Neutrophil (primary cell): ENCODE data around the gene ANKFY1.

Experiments
- H3K27ac ChIP-seq: fragments of 200-600 bp; sonication (generic); 2 replicates; pipeline ENCODE4 v1.5.1; 2016; ENCODE audit warnings: mild to moderate bottlenecking, moderate library complexity
- H3K27me3 ChIP-seq: fragments of 200-600 bp; sonication (generic); 2 replicates; pipeline ENCODE4 v1.6.0; 2016; ENCODE audit warnings: mild to moderate bottlenecking
- H3K36me3 ChIP-seq: fragments of 200-600 bp; sonication (generic); 2 replicates; pipeline ENCODE4 v1.5.1; 2017
- H3K4me1 ChIP-seq, 2 experiments: fragments of 200-600 bp in 1 of 2; sonication (generic) in 1 of 2; 1 replicate in 1 of 2; 2 replicates in 1 of 2; pipeline versions ENCODE4 v1.5.1 to v1.6.1; 2013 to 2016; ENCODE audit warnings: low read depth in 1 of 2, low read length in 1 of 2, mild to moderate bottlenecking in 1 of 2, moderate library complexity in 1 of 2; ENCODE audit not compliant: control insufficient read depth in 1 of 2, insufficient read depth in 1 of 2
- H3K4me3 ChIP-seq, 2 experiments: fragments of 200-600 bp in 1 of 2; sonication (generic) in 1 of 2; 1 replicate in 1 of 2; 2 replicates in 1 of 2; pipeline ENCODE4 v1.5.1; 2013 to 2016; ENCODE audit warnings: low read depth in 1 of 2, low read length in 1 of 2, mild to moderate bottlenecking in 1 of 2, moderate library complexity in 1 of 2
- H3K9me3 ChIP-seq: fragments of 200-600 bp; sonication (generic); 2 replicates; pipeline ENCODE4 v1.5.1; 2016
- TF ChIP-seq, protein P1 (sequence below): fragments of 200-600 bp; sonication (generic); IDR thresholded peaks from 2 replicates; pipeline ENCODE4 v1.5.1; 2016; ENCODE audit warnings: antibody characterized with exemption

Gene ANKFY1

DNA sequence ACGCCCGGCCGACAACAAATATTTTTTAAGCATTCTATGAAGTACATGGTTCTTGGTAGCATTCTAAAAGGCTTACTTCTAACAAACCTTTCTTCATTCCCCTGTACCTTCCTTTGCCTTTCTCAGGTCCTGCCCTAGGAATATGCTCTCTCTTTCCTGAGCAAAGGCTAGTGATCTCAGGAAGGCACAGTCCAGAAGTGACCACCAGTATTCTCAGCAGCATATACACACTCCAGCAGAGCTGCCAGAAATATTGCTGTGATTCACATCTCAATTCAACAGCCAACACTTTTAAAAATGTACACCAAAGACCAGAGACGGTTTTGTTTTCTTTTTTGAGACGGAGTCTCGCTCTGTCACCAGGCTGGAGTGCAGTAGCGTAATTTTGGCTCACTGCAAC lies 41.4 kb upstream of the ANKFY1 start:
- no peak overlapping the region for H3K27ac ChIP-seq
- no peaks in the 10 kb centered on the region for H3K27me3 ChIP-seq
- no peaks in the 10 kb centered on the region for H3K4me1 ChIP-seq
- H3K9me3 ChIP-seq = no peaks in the 10 kb centered on the region
- H3K36me3 ChIP-seq = peaks cover 40% of the 10 kb centered on the region
- TF ChIP-seq, protein P1, sequence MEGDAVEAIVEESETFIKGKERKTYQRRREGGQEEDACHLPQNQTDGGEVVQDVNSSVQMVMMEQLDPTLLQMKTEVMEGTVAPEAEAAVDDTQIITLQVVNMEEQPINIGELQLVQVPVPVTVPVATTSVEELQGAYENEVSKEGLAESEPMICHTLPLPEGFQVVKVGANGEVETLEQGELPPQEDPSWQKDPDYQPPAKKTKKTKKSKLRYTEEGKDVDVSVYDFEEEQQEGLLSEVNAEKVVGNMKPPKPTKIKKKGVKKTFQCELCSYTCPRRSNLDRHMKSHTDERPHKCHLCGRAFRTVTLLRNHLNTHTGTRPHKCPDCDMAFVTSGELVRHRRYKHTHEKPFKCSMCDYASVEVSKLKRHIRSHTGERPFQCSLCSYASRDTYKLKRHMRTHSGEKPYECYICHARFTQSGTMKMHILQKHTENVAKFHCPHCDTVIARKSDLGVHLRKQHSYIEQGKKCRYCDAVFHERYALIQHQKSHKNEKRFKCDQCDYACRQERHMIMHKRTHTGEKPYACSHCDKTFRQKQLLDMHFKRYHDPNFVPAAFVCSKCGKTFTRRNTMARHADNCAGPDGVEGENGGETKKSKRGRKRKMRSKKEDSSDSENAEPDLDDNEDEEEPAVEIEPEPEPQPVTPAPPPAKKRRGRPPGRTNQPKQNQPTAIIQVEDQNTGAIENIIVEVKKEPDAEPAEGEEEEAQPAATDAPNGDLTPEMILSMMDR = no peak
- no peak overlapping the region for H3K4me3 ChIP-seq

DNA sequence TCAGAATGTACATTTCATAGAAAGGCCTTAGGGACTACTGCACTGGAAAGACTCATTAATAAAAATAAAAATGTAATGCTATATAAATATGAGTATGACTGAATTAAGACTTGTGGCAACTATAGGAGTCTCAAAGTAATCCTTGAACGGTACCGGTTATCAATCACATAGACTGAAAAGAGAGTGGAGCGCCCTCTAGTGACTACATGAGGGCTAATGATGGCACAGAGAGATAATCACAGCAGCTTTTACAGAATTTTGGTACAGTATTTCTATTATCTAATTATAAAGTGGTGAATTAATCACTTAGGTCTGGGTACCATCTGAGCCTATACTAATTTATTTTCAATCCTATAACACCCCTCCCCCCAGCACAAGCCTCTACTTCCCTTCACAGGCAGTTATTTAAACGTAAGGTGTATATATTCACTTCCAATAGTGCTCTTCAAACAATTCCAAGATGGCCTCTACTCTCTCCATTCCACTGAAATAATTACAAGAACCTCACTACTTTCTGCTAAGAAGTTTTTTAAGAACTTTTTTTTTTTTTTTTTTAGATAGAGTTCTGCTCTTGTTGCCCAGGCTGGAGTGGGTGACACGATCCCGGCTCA lies 40.7 kb upstream of the ANKFY1 start:
- Histone ChIP-seq H3K36me3 (peaks cover 40% of the 10 kb centered on the region), H3K27me3 (no peaks in the 10 kb centered on the region), H3K4me3 (no peak overlapping the region), H3K27ac (no peak overlapping the region), H3K9me3 (no peaks in the 10 kb centered on the region), H3K4me1 (no peaks in the 10 kb centered on the region)
- TF ChIP-seq, protein P1 = peak; percentile 65

DNA sequence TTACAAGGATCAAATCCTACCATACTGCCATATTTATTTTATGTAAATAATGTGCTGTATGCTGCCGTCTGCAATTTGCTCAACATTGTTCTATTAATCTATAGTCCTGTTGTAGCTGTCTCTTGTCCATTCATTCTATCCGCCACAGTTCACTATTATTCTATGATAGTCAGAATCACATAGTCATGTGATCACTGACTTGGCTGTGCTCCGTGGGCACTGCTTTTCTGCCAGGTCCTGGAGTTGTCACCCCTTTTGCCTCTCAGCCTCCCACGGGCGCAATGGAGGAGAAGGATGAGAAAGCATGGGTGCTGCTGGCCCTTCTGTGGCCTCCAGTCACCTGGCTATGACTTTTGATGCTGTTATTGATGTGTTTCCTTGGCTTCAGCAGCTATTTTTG lies 37.3 kb upstream of the ANKFY1 start:
- Histone ChIP-seq H3K27ac (no peak overlapping the region), H3K4me1 (no peaks in the 10 kb centered on the region), H3K4me3 (no peak overlapping the region), H3K9me3 (no peaks in the 10 kb centered on the region), H3K27me3 (no peaks in the 10 kb centered on the region), H3K36me3 (peaks cover 34% of the 10 kb centered on the region)
- TF ChIP-seq, protein P1 = no peak

DNA sequence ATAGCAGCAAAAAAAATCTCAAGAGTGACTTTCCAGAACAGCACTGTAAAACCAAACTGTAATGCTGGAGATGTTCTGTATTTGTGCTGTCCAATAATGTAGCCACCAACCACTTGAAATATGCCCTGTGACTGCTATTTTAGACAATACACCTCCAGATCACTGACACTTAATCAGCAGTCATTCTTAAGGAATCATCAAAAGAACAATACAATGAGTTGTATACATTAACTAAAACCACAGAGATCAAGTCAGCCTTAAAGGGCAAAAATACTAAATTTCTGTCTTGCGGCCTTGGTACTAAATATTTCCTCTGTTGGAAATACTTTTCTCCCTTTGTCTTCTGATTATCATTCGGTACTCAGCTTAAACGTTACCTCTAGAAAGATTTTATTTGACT lies 33.6 kb upstream of the ANKFY1 start:
- Histone ChIP-seq H3K27me3 (no peaks in the 10 kb centered on the region), H3K27ac (no peak overlapping the region), H3K9me3 (no peaks in the 10 kb centered on the region), H3K36me3 (peaks cover 33% of the 10 kb centered on the region), H3K4me1 (no peaks in the 10 kb centered on the region), H3K4me3 (no peak overlapping the region)
- TF ChIP-seq, protein P1 = no peak

DNA sequence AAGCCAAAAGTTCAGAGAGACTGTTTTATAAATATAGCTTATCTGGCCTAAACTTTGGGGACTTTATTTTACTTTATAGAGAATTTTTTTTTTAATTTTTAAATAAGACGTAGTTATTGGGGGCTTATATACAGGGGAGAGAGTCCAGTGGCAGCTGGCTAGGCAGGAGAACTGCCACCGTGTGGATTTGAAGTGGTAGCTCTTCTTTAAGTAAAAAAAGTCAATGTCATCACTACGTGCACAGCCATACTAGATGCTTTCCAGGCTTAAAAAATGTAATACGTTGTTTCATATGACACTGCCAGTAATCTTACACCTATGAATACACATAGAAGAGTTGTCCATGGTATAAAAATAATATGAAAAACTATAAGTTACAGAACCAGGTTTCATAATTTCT lies 31.9 kb upstream of the ANKFY1 start:
- no peaks in the 10 kb centered on the region for H3K9me3 ChIP-seq
- TF ChIP-seq, protein P1 = no peak
- peaks cover 23% of the 10 kb centered on the region for H3K36me3 ChIP-seq
- no peak overlapping the region for H3K27ac ChIP-seq
- H3K4me3 ChIP-seq = no peak overlapping the region
- H3K27me3 ChIP-seq = no peaks in the 10 kb centered on the region
- no peaks in the 10 kb centered on the region for H3K4me1 ChIP-seq

DNA sequence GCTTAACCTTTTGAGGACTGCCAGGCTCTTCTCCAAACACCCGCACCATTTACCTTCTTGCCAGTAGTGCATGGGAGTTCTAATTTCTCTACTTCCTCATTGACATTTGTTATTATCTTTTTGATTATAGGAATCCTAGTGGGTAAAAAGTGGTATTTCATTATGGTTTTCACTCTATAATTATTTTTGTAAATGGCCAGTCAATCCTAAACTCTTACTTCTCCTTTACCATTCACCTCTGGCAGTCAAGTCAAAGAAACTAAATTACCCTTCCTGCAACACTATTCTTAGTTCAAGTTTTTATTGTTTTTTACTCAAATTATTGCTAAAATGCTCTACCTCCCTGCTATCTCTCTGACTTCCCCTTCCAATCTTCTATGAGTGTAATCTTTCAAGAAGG lies 29.8 kb upstream of the ANKFY1 start:
- Histone ChIP-seq H3K4me3 (no peak overlapping the region), H3K27me3 (no peaks in the 10 kb centered on the region), H3K4me1 (no peaks in the 10 kb centered on the region), H3K36me3 (peaks cover 37% of the 10 kb centered on the region), H3K9me3 (no peaks in the 10 kb centered on the region), H3K27ac (no peak overlapping the region)
- TF ChIP-seq, protein P1 = no peak
